Right renal pelvis (tissue), 4 donors: ENCODE data around the gene FERMT1. TPM values are rescaled to one million over a fixed set of nuclear protein-coding genes. Genes with fewer than 3 reads are reported as not detected.
A peak's percentile ranks its signal among the peaks of the same experiment; 100 is the strongest.
"Not testable (repeated sequence)": the region's sequence is repeated elsewhere in the genome, so short reads cannot be mapped to it uniquely, and the experiment has no call there.

Experiments used
- DNase-seq, 4 donors: peaks; one replicate each; pipeline ENCODE4 v3.0.0-alpha.2; 2013; ENCODE audit warnings: low read depth in 4 of 4, low spot score in 3 of 4, missing footprints in 1 of 4
- polyA plus RNA-seq, 4 donors: library from polyadenylated mRNA; unstranded; fragments of 120-200 nt; gene quantifications; one replicate each; pipeline ENCODE4 v1.2.1, GENCODE V29; 2013; ENCODE audit not compliant: insufficient read length in 4 of 4

FERMT1 gene
- polyA plus RNA-seq, 4 donors: 3.0 to 5.6 (median 3.8) TPM

GRCh38 chr20:6070829-6071695, 51.8 kb downstream of the FERMT1 start:
- DNase-seq: no peak

DNA sequence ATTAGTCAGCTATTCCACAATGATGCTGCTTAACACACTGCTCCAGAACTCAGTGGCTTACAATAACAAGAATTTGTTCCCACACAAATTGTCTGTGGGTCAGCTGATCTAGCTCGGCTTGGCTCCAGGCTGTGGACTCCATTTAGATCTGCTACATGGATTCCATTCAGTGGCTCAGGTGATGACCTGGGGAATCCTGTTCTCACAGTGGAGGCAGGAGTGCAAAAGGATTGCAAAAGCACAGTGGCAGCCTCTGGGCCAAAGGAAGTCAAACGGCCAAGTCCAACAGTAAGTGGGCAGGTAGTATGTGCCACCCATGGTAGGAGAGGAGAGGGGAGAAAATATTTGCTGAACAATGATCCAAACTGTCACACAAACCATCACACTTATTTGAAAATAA, 53.2 kb downstream of the FERMT1 start:
- DNase-seq: no peak

DNA sequence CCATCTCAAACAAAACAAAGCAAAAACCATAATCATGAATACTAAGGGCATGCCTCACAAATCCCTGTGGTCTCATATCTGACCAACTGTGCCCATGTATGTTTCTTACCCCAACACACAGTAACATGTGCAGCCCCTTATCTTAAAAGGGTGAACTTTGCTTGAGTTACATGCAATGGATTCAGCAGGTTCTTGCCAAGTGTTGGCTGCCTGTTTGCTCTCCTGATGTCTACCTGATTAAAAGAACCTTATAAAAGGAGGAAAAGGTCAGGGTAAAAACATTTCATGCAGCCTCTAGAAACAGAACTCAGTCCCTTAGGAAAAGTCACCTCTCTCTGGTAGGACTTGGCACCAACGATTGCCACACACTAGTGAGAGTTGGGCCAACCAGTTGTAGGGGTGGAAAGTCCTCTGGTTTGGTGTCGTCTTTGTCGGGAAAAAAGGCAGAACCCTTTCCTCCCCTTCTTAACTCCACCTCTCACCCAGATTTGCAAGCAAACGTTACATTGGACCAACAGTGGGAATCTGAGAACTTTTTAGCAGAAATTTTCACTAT, 55.0 kb downstream of the FERMT1 start:
- no peak for DNase-seq

DNA sequence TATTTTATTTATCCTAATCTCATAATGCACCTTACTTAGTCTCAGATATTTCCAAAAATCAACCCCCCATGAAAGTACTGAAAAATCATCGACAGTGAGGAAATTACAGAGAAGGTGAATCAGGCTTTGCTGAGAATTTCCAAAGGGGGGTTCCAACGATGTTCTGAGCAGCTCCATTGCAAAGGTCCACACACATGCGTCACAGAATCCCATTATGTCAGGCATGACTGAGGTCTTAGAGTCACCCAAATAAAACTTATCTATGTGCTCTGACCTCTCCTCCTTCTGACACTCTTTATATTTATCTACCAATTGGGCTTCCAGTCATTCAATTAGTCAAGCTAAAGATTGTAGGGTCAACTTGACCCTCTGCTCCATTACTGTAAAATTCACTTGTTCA, 56.2 kb downstream of the FERMT1 start:
- DNase-seq: no peak

- no peak for DNase-seq
Observed at GRCh38 chr20:6061544-6061943, 61.3 kb downstream of the FERMT1 start.

DNA sequence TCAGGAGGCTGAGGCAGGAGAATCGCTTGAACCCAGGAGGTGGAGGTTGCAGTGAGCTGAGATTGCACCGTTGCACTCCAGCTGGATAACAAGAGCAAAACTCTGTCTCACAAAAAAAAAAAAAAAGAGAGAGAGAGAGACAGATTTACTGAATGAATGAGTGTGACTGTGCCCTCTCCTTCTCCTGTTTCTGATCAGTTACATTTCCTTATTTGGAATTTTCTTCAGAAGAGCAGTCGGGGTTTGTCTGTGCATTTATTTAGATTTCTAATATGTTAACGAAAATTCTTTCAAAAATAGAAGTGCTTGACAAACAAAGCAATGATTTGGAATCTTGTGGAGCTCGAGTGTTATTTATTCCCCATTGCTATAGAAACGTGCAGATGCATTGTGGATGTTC, 62.6 kb downstream of the FERMT1 start:
- no peak for DNase-seq

DNA sequence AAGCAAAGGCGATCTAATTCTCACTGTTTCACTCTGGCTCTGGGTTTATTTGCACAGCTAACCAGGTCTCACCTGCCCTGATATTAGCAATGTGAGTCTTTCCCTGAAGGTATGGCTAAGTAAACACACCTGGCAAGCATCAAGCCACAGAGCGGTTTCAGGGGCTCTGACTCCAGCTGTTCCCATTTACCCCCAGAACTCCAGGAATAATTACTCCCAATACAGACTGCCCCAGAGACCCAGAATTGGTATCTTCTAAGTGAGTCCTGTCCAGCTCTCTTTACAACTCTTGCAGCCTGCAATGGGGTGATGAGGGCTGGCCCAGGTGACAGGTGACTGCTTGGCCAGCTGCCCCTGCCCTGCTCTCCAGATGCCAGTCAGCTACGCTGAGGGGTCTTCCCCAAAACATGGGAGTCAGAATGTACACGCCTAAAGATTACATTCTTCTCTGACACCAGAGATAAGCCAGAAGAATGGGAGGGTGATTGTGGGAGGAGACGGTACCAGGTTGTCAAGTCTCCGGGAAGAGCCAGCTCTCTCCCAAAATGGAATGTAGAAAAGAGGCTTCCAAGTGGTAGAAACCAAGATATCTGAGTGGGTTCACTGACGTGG, 64.0 kb downstream of the FERMT1 start:
- DNase-seq: no peak

DNA sequence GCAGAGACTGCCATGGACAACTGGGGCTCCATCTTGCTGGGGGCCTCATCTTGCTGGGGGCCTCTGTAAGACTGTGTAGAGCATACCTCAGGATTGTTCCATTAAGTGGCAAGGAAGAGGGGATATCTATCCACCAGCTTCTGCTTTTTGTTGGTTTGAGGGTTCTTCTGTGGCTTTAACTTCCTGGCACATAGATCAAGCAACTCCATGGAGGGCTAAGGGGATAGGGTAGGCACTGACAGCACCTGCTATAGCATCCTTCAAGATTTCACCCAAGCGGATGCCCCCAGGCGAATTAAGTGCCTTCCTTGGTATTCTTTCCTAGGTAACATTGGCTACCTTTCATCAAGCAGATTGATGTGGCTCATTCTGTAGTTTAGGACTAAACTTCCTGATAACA, 65.1 kb downstream of the FERMT1 start:
- DNase-seq: no peak

DNA sequence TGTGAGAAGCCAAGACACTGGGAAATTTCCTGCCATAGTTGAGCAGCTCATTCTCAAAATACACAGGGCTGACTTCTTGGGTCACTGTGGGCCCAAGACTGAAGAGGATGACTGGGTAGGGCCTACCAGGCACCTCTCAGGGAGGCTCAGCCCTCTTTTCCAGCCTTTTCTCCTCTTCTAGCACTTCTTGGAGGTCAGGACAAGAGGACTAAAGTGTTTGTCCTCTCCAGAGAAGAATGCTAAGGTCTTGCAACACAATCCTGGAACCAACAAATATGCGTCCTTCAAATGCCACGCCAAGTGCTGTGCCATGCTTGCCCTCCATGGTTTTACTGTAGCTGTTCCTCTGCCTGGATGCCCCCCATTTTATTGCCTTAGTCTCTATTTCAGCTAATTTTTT, 65.7 kb downstream of the FERMT1 start:
- DNase-seq: no peak

DNA sequence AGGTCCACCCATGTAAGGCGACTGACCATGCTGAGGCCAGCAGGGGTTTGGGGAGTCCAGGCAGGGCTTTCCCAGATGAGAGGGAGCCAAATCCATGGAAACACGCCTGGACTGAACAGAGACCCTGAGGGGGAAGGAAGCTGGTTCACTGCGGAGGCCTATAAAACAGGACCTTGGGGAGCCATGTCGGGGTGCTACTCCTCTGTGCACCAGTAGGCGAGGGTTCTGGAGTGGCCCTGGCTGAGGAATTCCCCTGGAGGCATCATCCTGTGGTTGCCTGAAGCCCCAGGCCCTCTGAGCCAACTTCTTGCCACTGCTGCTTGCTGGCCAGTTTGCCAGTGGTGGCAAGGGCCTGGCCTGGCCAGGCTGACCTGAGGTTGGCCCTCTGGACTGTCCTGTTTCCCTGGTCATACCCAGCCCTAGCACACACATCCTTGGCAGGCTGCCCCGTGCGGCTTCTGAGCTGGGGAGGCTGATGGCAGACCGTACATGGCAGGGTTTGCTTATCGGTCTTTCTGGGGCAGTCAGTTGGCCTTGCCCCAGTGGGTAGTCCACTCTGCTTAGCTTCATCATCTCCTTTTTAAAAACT, 66.8 kb downstream of the FERMT1 start:
- no peak for DNase-seq

- DNase-seq: no peak
Observed at GRCh38 chr20:6055161-6055783, 67.6 kb downstream of the FERMT1 start.

- not testable (repeated sequence) for DNase-seq
Observed at GRCh38 chr20:6054689-6055051, 68.2 kb downstream of the FERMT1 start.

- peak in 3 of 4 donors; percentile 63 to 78 (median 70) for DNase-seq
Observed at GRCh38 chr20:6053776-6054688, 68.8 kb downstream of the FERMT1 start, which contains the start of gene LRRN4. TSS of gene LRRN4 (minus strand) at chr20:6054060. CDS start at chr20:6052799, 1,261 bp downstream.

GRCh38 chr20:6053064-6053775, 69.6 kb downstream of the FERMT1 start:
- DNase-seq: no peak

GRCh38 chr20:6051505-6051904, 71.3 kb downstream of the FERMT1 start:
- no peak for DNase-seq

DNA sequence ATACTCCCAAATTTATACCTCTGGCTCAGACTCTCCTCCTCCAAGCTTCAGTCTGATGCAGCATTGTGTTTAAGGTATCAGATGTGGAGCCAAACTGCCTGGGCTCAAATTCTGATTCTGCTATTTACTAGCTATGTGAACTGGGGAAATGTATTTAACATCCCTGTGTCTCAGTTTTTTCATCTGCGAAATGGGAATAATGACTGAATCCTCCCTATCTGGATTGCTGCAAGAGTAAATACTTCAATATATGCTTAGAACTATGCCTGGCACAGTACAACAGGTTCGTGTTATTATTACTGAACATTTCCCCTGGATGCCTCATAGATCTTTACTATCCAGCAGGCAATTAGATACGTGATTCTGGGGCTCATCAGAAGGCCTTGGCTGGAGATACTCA, 74.4 kb downstream of the FERMT1 start:
- DNase-seq: no peak

- no peak for DNase-seq
Observed at GRCh38 chr20:6046432-6046831, 76.4 kb downstream of the FERMT1 start.

DNA sequence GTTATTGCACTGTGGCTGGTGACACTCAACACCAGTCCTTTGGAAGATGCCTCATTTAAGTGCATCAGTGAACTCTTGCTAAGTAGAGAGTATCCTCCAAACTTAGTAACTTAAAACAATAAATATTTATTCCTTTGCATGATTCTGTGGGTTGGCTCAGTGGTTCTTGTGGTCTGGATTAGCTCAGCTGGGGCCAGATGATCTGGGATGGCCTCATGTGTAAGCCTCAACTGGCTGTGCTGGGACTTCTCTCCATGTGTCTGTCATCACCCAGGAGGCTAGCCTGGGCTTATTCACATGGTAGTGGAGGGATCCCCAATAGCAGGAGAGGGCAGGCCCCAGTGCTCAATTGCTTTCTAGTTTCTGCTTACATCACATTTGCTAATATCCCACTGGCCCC, 77.3 kb downstream of the FERMT1 start:
- no peak for DNase-seq

DNA sequence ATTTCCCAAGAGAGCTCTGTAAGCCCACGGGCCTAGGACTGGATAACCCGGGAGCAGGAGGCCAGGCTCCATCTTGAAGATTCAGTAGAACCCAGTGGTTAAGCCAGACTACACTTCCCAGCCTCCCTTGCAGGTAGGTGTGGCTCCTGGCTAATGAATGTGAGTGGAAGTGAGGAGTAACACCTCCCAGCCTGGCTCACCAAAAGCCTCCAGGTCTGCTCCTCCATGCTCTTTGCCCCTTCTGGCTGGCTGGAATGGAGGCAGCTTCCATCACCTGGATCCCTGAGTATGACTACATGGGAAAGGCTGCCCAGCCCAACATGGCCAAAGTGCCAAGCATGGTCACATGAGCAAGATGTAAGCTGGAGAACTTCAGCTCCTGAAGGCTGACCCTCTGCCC, 78.7 kb downstream of the FERMT1 start:
- no peak for DNase-seq
